H9 (cell line): ENCODE measurements around the gene GABBR2. TPM values are rescaled to one million over a fixed set of nuclear protein-coding genes. Genes with fewer than 3 reads are reported as not detected.

Source experiments
- DNase-seq: peaks from one replicate; pipeline ENCODE4 v3.0.0-alpha.2; 2017
- H2AFZ ChIP-seq: one replicate; pipeline ENCODE4 v1.6.1; 2013; ENCODE audit warnings: mild to moderate bottlenecking, low read length, control low read depth, moderate library complexity
- H2AK5ac ChIP-seq: 2 replicates; pipeline ENCODE4 v1.6.1; 2013; ENCODE audit warnings: low read length, control low read depth, mixed read lengths; ENCODE audit not compliant: insufficient read length
- H2BK120ac ChIP-seq: one replicate; pipeline ENCODE4 v1.6.1; 2013; ENCODE audit warnings: low read depth, mild to moderate bottlenecking, low read length, control low read depth, inconsistent platforms; ENCODE audit not compliant: poor library complexity, severe bottlenecking
- H2BK12ac ChIP-seq: 2 replicates; pipeline ENCODE4 v1.6.1; 2013; ENCODE audit warnings: low read length, control low read depth, mixed read lengths, low read depth; ENCODE audit not compliant: insufficient read length
- H2BK15ac ChIP-seq: 2 replicates; pipeline ENCODE4 v1.6.1; 2013; ENCODE audit warnings: low read depth, low read length, control low read depth
- H2BK20ac ChIP-seq: one replicate; pipeline ENCODE4 v1.6.1; 2013; ENCODE audit warnings: low read depth, mild to moderate bottlenecking, low read length, control low read depth, inconsistent platforms; ENCODE audit not compliant: poor library complexity, severe bottlenecking
- H2BK5ac ChIP-seq: 2 replicates; pipeline ENCODE4 v1.6.1; 2013; ENCODE audit warnings: low read length, control low read depth, mixed read lengths; ENCODE audit not compliant: insufficient read length
- H3K14ac ChIP-seq: 2 replicates; pipeline ENCODE4 v1.6.1; 2013; ENCODE audit warnings: low read length, control low read depth; ENCODE audit not compliant: insufficient read depth
- H3K18ac ChIP-seq: 2 replicates; pipeline ENCODE4 v1.6.1; 2013; ENCODE audit warnings: low read depth, mild to moderate bottlenecking, mixed read lengths, low read length, control low read depth; ENCODE audit not compliant: insufficient read length
- H3K23ac ChIP-seq: 2 replicates; pipeline ENCODE4 v1.6.1; 2013; ENCODE audit warnings: low read length, control low read depth, mixed read lengths, low read depth; ENCODE audit not compliant: insufficient read length
- H3K23me2 ChIP-seq: 2 replicates; pipeline ENCODE4 v1.6.1; 2013; ENCODE audit warnings: low read depth, mild to moderate bottlenecking, mixed read lengths, low read length, control low read depth; ENCODE audit not compliant: insufficient read length, poor library complexity, severe bottlenecking
- H3K27ac ChIP-seq: 2 replicates; pipeline ENCODE4 v1.5.1; 2013; ENCODE audit warnings: low read length, control low read depth, mixed read lengths, low read depth; ENCODE audit not compliant: insufficient read length
- H3K27me3 ChIP-seq: 2 replicates; pipeline ENCODE4 v1.6.1; 2013; ENCODE audit warnings: low read length, control low read depth, inconsistent platforms; ENCODE audit not compliant: insufficient read depth
- H3K4ac ChIP-seq: 2 replicates; pipeline ENCODE4 v1.6.1; 2013; ENCODE audit warnings: low read depth, mild to moderate bottlenecking, control low read depth, inconsistent platforms, low read length, moderate library complexity
- H3K4me1 ChIP-seq: 2 replicates; pipeline ENCODE4 v1.6.1; 2013; ENCODE audit warnings: low read length, control low read depth, inconsistent platforms; ENCODE audit not compliant: insufficient read depth
- H3K4me2 ChIP-seq: 2 replicates; pipeline ENCODE4 v1.6.1; 2013; ENCODE audit warnings: low read length, control low read depth, mixed read lengths; ENCODE audit not compliant: insufficient read length, insufficient read depth
- H3K56ac ChIP-seq: 2 replicates; pipeline ENCODE4 v1.6.1; 2013; ENCODE audit warnings: low read depth, mild to moderate bottlenecking, mixed read lengths, low read length, control low read depth; ENCODE audit not compliant: insufficient read length
- H3K79me1 ChIP-seq: 2 replicates; pipeline ENCODE4 v1.6.1; 2013; ENCODE audit warnings: low read depth, mild to moderate bottlenecking, moderate library complexity, low read length, control low read depth, inconsistent platforms; ENCODE audit not compliant: insufficient read depth, poor library complexity, severe bottlenecking
- H3K79me2 ChIP-seq: 2 replicates; pipeline ENCODE4 v1.6.1; 2013; ENCODE audit warnings: low read length, control low read depth, inconsistent platforms; ENCODE audit not compliant: insufficient read depth
- H3K9ac ChIP-seq: 2 replicates; pipeline ENCODE4 v1.6.1; 2013; ENCODE audit warnings: low read length, control low read depth, mixed read lengths; ENCODE audit not compliant: insufficient read length; ENCODE audit errors: extremely low read depth
- H3K9me3 ChIP-seq: one replicate; pipeline ENCODE4 v1.6.1; 2013; ENCODE audit warnings: low read depth, low read length, inconsistent platforms; ENCODE audit not compliant: control insufficient read depth
- H3T11ph ChIP-seq: one replicate; pipeline ENCODE4 v1.6.1; 2013; ENCODE audit warnings: mild to moderate bottlenecking, low read length, control low read depth, inconsistent platforms
- H4K20me1 ChIP-seq: one replicate; pipeline ENCODE4 v1.6.1; 2013; ENCODE audit not compliant: control insufficient read depth, insufficient read length, insufficient read depth
- H4K5ac ChIP-seq: 2 replicates; pipeline ENCODE4 v1.6.1; 2013; ENCODE audit warnings: low read depth, mild to moderate bottlenecking, mixed read lengths, low read length, control low read depth; ENCODE audit not compliant: insufficient read length
- H4K8ac ChIP-seq: replicated peaks from 2 replicates; pipeline ENCODE4 v1.6.1; 2013; ENCODE audit warnings: low read length, control low read depth, mixed read lengths, low read depth; ENCODE audit not compliant: insufficient read length
- H4K91ac ChIP-seq: 2 replicates; pipeline ENCODE4 v1.6.1; 2013; ENCODE audit warnings: low read depth, mild to moderate bottlenecking, moderate library complexity, mixed read lengths, low read length, control low read depth; ENCODE audit not compliant: insufficient read length
- H3K27ac Mint-ChIP-seq, 3 experiments: 2 replicates in 2 of 3; 3 replicates in 1 of 3; pipeline ENCODE4 v1.8.0; 2020 to 2021; ENCODE audit warnings: mixed read lengths in 3 of 3, mild to moderate bottlenecking in 1 of 3, moderate library complexity in 1 of 3
- H3K27me3 Mint-ChIP-seq: 2 replicates; pipeline ENCODE4 v1.8.0; 2021; ENCODE audit warnings: low read depth, mild to moderate bottlenecking, moderate library complexity, mixed read lengths
- H3K36me3 Mint-ChIP-seq, 3 experiments: 2 replicates in 2 of 3; 3 replicates in 1 of 3; pipeline ENCODE4 v1.8.0; 2020 to 2021; ENCODE audit warnings: low read depth in 3 of 3, mixed read lengths in 3 of 3; ENCODE audit not compliant: insufficient read depth in 1 of 3
- H3K4me1 Mint-ChIP-seq, 2 experiments: 2 replicates each; pipeline ENCODE4 v1.8.0; 2020; ENCODE audit warnings: mixed read lengths in 2 of 2
- H3K4me3 Mint-ChIP-seq, 2 experiments: 2 replicates in 1 of 2; 3 replicates in 1 of 2; pipeline ENCODE4 v1.8.0; 2020 to 2021; ENCODE audit warnings: mild to moderate bottlenecking in 2 of 2, mixed read lengths in 2 of 2, moderate library complexity in 1 of 2
- H3K9me3 Mint-ChIP-seq, 2 experiments: 2 replicates in 1 of 2; 3 replicates in 1 of 2; pipeline ENCODE4 v1.8.0; 2020; ENCODE audit warnings: mild to moderate bottlenecking in 2 of 2, mixed read lengths in 2 of 2, moderate library complexity in 1 of 2
- CTCF ChIP-seq: fragments of 200-600 bp; sonication (generic); conservative IDR thresholded peaks from 3 replicates; pipeline ENCODE4 v1.8.0; 2021; ENCODE audit warnings: antibody characterized with exemption, mild to moderate bottlenecking
- WGBS: extraction: QIAGEN DNeasy Blood & Tissue Kit; methylation state at CpG from one replicate; pipeline ENCODE4 v1.1.7; 2013; ENCODE audit warnings: missing lambda C conversion rate, low lambda C conversion rate, mixed read lengths; ENCODE audit not compliant: insufficient read length; ENCODE audit errors: extremely low coverage; 5-methylcytosine and 5-hydroxymethylcytosine counted together
- total RNA-seq: library from RNA; stranded (reverse); gene quantifications from 2 replicates; pipeline ENCODE4 v1.2.1, GENCODE V29; 2021

GABBR2 gene
- total RNA-seq, 1 experiment from 2014 or later, result 0.66 TPM

DNA sequence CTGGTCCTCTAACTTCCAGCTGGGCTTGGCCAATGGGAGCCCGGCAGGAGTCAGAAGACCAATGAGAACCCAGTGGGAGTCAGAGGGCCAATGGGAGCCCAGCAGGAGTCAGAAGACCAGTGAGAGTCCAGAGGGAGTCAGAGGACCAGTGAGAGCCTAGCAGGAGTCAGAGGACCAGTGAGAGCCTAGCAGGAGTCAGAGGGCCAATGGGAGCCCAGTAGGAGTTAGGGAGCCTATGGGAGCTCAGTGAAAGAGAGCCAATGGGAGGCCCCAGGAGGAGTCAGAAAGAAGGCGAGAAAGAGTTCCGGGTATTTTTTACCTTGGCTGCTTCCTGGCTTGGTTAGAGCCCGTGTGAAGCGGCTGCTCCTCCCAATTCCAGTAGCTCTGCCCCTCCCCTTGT lies 191.0 kb downstream of the GABBR2 start:
- Histone ChIP-seq H4K8ac (no peak overlapping the region), H2BK20ac (no peak overlapping the region), H3K27me3 (no peaks in the 10 kb centered on the region), H2BK15ac (no peak overlapping the region), H3K4me1 (no peaks in the 10 kb centered on the region), H4K20me1 (no peaks in the 10 kb centered on the region), H4K91ac (no peak overlapping the region), H3K27ac (no peak overlapping the region), H2BK120ac (no peak overlapping the region), H3K79me1 (no peaks in the 10 kb centered on the region), H3K9ac (no peak overlapping the region), H3K23ac (no peak overlapping the region), H3K4ac (no peak overlapping the region), H2AK5ac (no peak overlapping the region), H3K18ac (no peak overlapping the region), H3K4me2 (no peak overlapping the region), H2AFZ (no peak overlapping the region), H3K14ac (no peak overlapping the region), H3T11ph (no peak overlapping the region), H2BK5ac (no peak overlapping the region), H3K56ac (no peak overlapping the region), H3K79me2 (no peaks in the 10 kb centered on the region), H4K5ac (no peak overlapping the region), H3K23me2 (peaks cover 3% of the 10 kb centered on the region), H3K9me3 (no peaks in the 10 kb centered on the region), H2BK12ac (no peak overlapping the region)
- no peak for TF ChIP-seq CTCF
- Mint-ChIP-seq H3K9me3 (no peaks in the 10 kb centered on the region), H3K4me1 (0 out of 4 replicates have a peak, but pooled peaks cover 0 to 2% of the 10 kb centered on the region in 2 experiments), H3K36me3 (peaks cover 0 to 2% (median 0%) of the 10 kb centered on the region in 3 experiments; a peak in 1 of 7 replicates), H3K27ac (no peak overlapping the region), H3K4me3 (no peak overlapping the region), H3K27me3 (peaks cover 3% of the 10 kb centered on the region; the same call in 1 of the 2 replicates)
- no CpG with 5 or more reads among the region's 5 CpGs for WGBS
- DNase-seq, result peak; percentile 24
